Astrocyte (in vitro differentiated cells and primary cell): ENCODE data around the gene PANX2. TPM values are rescaled to one million over a fixed set of nuclear protein-coding genes. Genes with fewer than 3 reads are reported as not detected.

Experiments used
- DNase-seq: peaks from one replicate; pipeline ENCODE4 v3.0.0-alpha.2; 2010; ENCODE audit warnings: low read depth
- FAIRE-seq: peaks from 2 replicates; lab custom pipeline; 2011; peaks lifted over from hg19 to GRCh38; lab: Jason Lieb, UNC
- H2AFZ ChIP-seq: 2 replicates; pipeline ENCODE4 v1.6.0; 2012; ENCODE audit warnings: low read depth, low read length, inconsistent platforms
- H3K27ac ChIP-seq: 2 replicates; pipeline ENCODE4 v1.5.1; 2011; ENCODE audit warnings: low read depth, low read length, inconsistent platforms
- H3K27me3 ChIP-seq: 2 replicates; pipeline ENCODE4 v1.6.0; 2011; ENCODE audit warnings: low read length, inconsistent platforms; ENCODE audit not compliant: insufficient read depth
- H3K36me3 ChIP-seq: 2 replicates; pipeline ENCODE4 v1.5.1; 2011; ENCODE audit warnings: low read length, inconsistent platforms; ENCODE audit not compliant: insufficient read depth
- H3K4me1 ChIP-seq: 2 replicates; pipeline ENCODE4 v1.5.1; 2011; ENCODE audit warnings: low read length, inconsistent platforms; ENCODE audit not compliant: insufficient read depth
- H3K4me2 ChIP-seq: 2 replicates; pipeline ENCODE4 v1.6.0; 2012; ENCODE audit warnings: low read length, inconsistent platforms
- H3K4me3 ChIP-seq: 2 replicates; pipeline ENCODE4 v1.5.1; 2011; ENCODE audit warnings: low read depth, mild to moderate bottlenecking, low read length, inconsistent platforms; ENCODE audit not compliant: insufficient read depth
- H3K79me2 ChIP-seq: 2 replicates; pipeline ENCODE4 v1.6.0; 2012; ENCODE audit warnings: mild to moderate bottlenecking, low read length, inconsistent platforms; ENCODE audit not compliant: insufficient read depth
- H3K9ac ChIP-seq: 2 replicates; pipeline ENCODE4 v1.6.0; 2012; ENCODE audit warnings: mild to moderate bottlenecking, low read length, inconsistent platforms
- H3K9me3 ChIP-seq: 2 replicates; pipeline ENCODE4 v1.5.1; 2012; ENCODE audit warnings: low read depth, mild to moderate bottlenecking, low read length, inconsistent platforms; ENCODE audit not compliant: insufficient read depth
- H4K20me1 ChIP-seq: 2 replicates; pipeline ENCODE4 v1.6.0; 2012; ENCODE audit warnings: low read length, inconsistent platforms; ENCODE audit not compliant: insufficient read depth
- H3K27ac Mint-ChIP-seq: one replicate; pipeline ENCODE4 v1.8.0; 2021; ENCODE audit warnings: mild to moderate bottlenecking, mixed read lengths; ENCODE audit not compliant: unreplicated experiment
- H3K27me3 Mint-ChIP-seq: one replicate; pipeline ENCODE4 v1.8.0; 2021; ENCODE audit warnings: low read depth, mixed read lengths; ENCODE audit not compliant: unreplicated experiment
- H3K36me3 Mint-ChIP-seq: one replicate; pipeline ENCODE4 v1.8.0; 2021; ENCODE audit warnings: low read depth, mixed read lengths; ENCODE audit not compliant: unreplicated experiment
- H3K4me1 Mint-ChIP-seq: one replicate; pipeline ENCODE4 v1.8.0; 2021; ENCODE audit warnings: low read depth, mixed read lengths; ENCODE audit not compliant: unreplicated experiment
- H3K4me3 Mint-ChIP-seq: one replicate; pipeline ENCODE4 v1.8.0; 2021; ENCODE audit warnings: mild to moderate bottlenecking, moderate library complexity, mixed read lengths; ENCODE audit not compliant: unreplicated experiment
- H3K9me3 Mint-ChIP-seq: one replicate; pipeline ENCODE4 v1.8.0; 2021; ENCODE audit warnings: mild to moderate bottlenecking, mixed read lengths; ENCODE audit not compliant: unreplicated experiment
- CTCF ChIP-seq: IDR thresholded peaks from 2 replicates; pipeline ENCODE4 v1.5.1; 2011; ENCODE audit warnings: low read depth, mild to moderate bottlenecking, inconsistent platforms, low read length, moderate library complexity; ENCODE audit not compliant: insufficient read depth
- EZH2 ChIP-seq: IDR thresholded peaks from 2 replicates; pipeline ENCODE4 v1.6.1; 2012; ENCODE audit warnings: mild to moderate bottlenecking, low read length, inconsistent platforms; ENCODE audit not compliant: insufficient read depth
- total RNA-seq: library from RNA; stranded (reverse); gene quantifications from 2 replicates; pipeline ENCODE4 v1.2.1, GENCODE V29; 2021

Gene PANX2
- total RNA-seq, 1 donor from 2014 or later = 2.3 TPM

- TF ChIP-seq EZH2 (no peak), CTCF (no peak)
- Histone ChIP-seq H3K27me3 (no peaks in the 10 kb centered on the region), H3K79me2 (no peaks in the 10 kb centered on the region), H3K27ac (no peak overlapping the region), H3K4me3 (no peak overlapping the region), H3K4me1 (no peaks in the 10 kb centered on the region), H3K4me2 (no peak overlapping the region), H4K20me1 (no peaks in the 10 kb centered on the region), H3K36me3 (no peaks in the 10 kb centered on the region), H3K9ac (no peak overlapping the region), H3K9me3 (no peaks in the 10 kb centered on the region), H2AFZ (no peak overlapping the region)
- Mint-ChIP-seq H3K27ac (no peak overlapping the region), H3K4me1 (no peaks in the 10 kb centered on the region), H3K9me3 (no peaks in the 10 kb centered on the region), H3K36me3 (peaks cover 2% of the 10 kb centered on the region), H3K27me3 (peaks cover 12% of the 10 kb centered on the region), H3K4me3 (no peak overlapping the region)
- DNase-seq = no peak
- FAIRE-seq = no peak
Observed at GRCh38 chr22:50175921-50176849, 5.7 kb downstream of the PANX2 start.

- H3K9me3 ChIP-seq = no peaks in the 10 kb centered on the region
- Mint-ChIP-seq H3K9me3 (no peaks in the 10 kb centered on the region), H3K27me3 (peaks cover 12% of the 10 kb centered on the region)
Observed at GRCh38 chr22:50176850-50177536, 6.5 kb downstream of the PANX2 start.

More at GRCh38 chr22:50176850-50177536, 6.5 kb downstream of the PANX2 start:
- Histone ChIP-seq H3K9ac (no peak overlapping the region), H3K4me2 (no peak overlapping the region), H3K4me1 (no peaks in the 10 kb centered on the region), H3K4me3 (no peak overlapping the region), H2AFZ (no peak overlapping the region), H3K36me3 (no peaks in the 10 kb centered on the region), H3K27ac (no peak overlapping the region), H4K20me1 (no peaks in the 10 kb centered on the region), H3K79me2 (no peaks in the 10 kb centered on the region), H3K27me3 (no peaks in the 10 kb centered on the region)
- no peak overlapping the region for H3K27ac Mint-ChIP-seq
- FAIRE-seq (no peak), DNase-seq (no peak)
- no peak for TF ChIP-seq EZH2
- TF ChIP-seq CTCF = no peak
- peaks cover 2% of the 10 kb centered on the region for H3K36me3 Mint-ChIP-seq
- no peak overlapping the region for H3K4me3 Mint-ChIP-seq
- H3K4me1 Mint-ChIP-seq = no peaks in the 10 kb centered on the region
